GM18909 (cell line): ENCODE results near the gene NAIF1.
"Not testable (repeated sequence)": the region's sequence is repeated elsewhere in the genome, so short reads cannot be mapped to it uniquely, and the experiment has no call there.

Source experiments
- ATAC-seq: cut with Tn5 transposase; IDR thresholded peaks from one replicate; pipeline ENCODE4 v1.9.1; 2021; ENCODE audit warnings: mild to moderate bottlenecking; ENCODE audit not compliant: unreplicated experiment, poor library complexity

Gene NAIF1

DNA sequence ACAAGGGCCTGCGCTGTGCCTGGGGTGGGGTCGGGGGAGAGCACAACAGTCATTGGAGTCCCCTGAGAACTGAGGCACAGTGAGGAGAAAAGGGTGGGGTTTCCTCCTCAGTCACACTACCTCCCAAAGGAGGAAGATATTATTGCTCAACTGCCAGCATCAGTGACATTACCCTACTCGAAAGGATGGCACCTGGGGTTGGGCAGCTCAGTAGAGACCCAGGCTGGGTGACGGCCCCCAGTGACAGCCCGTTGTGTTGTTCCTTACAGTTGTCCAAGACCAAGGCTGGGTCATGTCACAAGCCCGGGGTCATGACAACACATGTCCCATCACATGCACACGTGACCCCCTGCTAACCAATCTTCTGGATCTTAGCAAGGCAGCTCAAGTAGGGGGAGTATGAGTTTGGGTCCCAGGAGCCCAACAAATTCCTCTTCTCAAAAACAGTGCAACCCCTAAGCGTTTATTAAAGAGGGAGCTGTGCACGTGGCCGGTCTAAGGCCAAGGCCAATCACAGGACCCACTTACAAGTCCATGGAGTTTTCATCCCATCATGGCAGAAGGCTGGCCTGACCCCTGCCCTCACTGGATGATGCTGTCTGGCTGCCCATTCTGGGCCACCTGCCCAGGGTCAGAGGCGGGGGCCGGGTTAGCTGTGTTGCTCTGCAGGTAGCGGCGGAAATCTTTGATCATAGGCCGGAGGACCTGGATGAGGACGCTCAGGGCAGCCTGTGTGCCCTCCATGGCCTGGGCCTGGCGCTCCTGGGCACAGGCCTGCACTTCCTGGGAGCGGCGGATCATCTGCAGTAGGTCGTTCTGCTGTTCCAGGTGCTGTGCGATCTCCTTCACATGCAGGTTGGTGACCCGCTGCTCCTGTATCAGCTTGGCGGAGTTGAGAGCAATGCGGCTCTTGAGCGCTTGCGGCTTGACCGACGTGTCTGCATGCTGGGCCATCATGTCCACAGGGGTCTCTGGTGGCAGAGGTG lies 4.0 kb downstream of the NAIF1 start:
- ATAC-seq = no peak

DNA sequence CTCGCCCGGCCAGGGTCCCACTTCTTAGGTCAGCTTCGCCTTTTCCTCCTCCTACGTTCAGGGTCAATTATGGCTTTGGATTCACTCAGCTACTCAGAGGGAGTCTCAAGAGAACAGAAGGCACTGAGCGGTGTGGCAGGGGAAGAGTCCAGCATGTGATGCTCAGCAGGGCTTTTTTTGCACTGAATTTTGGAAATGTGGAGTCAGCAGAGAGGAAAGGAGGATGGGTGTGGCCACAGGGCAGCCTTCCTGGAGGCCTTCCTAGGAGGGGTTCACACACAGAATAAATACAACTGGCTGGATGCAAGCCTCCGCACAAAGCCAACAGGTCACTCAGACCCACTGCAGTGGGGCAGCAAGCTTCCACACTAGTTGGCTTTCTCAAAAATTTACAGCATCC lies 4.8 kb downstream of the NAIF1 start:
- no peak for ATAC-seq

DNA sequence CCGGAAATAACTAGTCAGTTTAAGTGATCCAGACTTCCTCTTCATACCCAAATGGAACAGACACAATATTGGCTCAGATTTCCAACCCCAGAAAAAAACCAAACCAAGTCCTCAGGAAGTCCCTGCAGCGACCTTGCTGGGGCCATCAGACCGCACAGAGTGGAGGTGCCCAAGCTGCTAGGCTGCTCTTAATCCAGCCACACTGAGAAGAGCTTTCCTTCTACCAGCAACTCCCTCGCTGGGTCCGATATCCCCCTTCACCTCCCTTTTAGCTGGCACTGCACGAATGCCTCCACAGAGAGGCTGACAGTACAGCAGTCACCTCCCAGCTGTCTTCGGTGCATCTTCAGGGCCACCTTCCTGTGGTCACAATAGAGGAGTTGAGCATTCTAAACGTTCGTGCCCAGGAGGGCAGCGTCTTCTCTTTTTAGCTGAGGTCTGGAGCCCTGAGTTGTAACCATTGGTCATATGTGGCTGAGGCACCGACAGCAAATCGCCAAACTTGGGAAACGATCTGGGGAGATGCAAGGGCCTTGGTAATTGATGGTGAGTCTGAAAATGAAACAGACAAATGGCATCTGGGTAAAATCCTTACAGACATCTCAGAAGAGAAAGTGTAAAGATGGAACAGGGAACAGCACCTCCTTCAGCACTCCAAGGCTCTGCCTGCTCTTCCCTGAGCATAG lies 5.7 kb downstream of the NAIF1 start:
- no peak for ATAC-seq

DNA sequence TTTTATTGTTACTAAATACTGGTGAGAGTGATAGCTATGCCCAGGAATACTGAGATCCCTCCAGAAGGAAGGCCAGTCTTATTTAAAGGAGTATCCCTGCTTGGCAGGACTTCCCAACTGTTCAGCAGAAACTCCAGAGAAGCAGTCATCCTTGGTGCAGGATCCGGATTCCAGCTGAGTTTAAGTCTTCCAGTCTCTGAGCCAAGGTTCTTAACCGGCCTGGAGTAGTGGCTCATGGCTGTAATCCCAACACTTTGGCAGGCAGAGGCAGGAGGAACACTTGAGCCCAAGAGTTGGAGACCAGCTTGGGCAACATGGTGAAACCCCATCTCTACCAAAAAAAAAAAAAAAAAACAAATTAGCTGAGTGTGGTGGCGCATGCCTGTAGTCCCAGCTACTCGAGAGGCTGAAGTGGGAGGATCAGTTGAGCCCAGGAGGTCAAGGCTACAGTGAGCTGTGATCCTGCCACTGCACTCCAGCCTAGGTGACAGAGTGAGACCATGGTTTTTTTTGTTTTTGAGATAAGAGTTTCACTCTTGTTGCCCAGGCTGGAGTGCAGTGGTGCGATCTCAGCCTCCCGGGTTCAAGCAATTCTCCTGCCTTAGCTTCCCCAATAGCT lies 7.6 kb downstream of the NAIF1 start:
- ATAC-seq = no peak

DNA sequence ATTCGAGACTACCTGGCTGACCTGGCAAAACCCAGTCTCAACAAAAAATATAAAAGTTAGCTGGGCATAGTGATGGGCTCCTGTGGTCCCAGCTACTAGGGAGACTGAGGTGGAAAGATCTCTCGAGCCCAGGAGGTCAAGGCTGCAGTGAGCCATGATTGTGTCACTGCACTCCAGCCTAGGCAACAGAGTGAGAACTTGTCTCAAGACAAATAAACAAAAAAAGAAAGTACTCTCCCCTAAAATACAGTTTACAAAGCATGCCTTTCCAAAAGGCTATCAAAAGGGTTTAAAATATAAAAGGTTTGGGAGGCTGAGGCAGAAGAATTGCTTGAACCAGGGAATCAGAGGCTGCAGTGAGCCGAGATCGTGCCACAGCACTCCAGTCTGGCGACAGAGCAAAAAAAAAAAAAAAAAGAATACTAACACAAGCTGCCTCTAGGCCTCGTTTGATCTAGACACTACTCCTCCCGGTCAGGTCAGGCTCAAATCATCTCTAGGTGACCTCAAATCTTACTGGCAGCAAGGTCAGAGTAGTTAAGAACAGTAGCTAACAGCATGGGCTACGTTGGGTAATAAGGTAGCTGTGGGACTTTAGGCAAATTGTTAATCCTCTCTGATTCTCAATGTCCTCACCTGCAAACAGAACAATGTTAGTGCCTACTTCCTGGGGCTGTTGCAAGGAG lies 9.3 kb downstream of the NAIF1 start:
- no peak for ATAC-seq

DNA sequence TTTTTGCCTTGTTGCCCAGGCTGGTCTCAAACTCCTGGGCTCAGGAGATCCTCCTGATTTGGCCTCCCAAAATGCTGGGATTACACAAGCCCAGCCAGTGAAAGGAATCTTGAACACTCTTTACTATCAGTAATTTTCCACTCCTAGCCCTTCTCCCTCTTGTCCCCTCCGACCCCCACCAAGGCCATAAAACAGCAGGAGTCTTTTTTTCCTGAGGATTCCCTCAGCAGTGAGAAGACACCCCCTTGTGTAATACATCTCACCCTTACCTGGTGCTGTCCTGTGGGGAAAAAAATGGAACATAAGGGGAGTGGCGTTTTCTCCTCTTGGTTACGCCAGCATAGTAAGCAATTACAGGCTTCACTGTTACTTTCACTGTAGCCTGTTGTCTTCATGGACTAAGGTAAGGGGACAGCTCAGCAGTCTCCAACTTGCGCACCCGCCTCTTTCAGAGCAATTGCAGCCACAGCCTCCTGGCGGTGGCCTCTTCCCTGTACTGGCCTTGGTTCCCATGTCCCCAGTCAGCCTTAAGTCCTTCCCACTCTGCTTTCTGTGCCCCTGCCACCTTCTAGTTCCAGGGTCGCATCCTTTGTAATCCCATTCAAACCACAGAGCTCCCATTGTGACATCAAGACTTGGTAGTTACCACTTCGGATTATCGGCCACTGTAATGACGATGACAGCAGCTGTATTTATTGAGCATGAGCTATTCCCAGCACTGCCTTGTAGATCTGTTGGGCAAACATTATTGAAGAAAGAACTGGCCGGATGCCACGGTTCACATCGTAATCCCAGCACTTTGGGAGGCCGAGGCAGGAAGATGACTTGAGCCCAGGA lies 10.0 kb downstream of the NAIF1 start:
- ATAC-seq = no peak

DNA sequence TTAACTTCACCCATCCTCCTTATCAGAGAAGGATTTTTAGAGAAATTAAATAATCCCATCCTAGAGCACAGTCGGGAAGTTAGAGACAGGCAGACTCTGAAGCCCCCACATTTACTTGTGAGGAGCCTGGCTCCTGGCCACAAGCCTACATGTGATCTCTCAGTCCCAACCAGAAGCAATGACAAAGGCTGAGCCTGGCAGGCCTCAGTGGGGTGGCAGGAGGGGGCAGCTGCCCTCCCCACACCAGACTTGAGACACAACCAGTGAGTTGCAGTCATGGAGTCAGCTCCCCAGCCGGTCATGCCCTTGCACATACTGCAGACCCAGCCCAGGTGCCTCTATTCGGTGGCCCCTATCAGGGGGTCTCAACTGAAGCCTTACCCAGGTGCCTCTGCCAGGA lies 11.0 kb downstream of the NAIF1 start:
- no peak for ATAC-seq

DNA sequence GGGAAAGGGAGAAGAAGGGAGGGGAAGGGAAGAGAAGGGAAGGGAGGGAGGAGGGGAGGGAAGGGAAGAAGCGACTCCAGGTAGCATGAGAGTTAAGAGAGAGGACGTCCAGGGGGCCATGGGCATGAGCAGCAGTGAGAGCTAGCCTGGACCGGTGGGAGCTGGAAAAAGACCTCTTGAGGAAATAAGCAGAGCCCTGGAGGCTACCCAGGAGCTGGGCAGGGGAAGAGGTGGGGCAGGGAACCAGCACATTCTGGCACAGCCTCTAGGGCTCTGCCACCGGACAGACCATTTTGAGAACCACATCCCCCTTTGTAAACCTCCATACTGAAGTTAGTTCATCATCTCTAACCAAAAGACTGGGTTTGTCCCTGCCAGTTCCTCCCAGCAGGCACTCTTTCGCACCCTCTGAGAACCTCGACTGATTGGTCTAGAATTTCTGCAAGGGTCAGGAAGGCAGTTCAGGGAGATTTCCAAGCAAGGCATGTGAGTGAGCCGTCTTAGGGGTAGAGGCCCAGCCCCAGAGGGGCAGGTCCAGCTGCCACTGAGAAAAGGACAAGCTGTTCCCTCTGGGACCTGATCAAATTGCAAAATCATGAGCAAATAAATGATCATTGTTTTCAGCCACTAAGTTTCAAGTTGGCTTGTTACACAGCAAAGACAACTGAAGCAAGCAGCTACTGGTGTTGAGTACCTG lies 11.6 kb downstream of the NAIF1 start:
- no peak for ATAC-seq

DNA sequence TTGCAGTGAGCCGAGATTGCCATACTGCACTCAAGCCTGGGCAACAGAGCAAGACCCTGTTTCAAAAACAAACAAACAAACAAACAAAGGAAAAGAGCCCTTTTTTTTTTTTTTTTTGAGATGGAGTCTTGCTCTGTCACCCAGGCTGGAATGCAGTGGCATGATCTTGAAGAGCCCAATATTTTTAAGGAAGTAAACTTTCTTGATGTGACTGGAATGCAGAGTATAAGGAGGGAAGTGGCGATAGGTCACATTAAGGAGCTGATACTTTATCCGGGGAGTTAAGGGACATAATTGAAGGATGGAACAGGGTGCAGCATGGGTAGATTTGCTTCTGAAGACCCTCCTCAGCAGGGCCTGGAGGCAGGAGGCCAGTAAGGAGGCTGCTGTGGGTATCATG lies 13.0 kb downstream of the NAIF1 start:
- no peak for ATAC-seq

DNA sequence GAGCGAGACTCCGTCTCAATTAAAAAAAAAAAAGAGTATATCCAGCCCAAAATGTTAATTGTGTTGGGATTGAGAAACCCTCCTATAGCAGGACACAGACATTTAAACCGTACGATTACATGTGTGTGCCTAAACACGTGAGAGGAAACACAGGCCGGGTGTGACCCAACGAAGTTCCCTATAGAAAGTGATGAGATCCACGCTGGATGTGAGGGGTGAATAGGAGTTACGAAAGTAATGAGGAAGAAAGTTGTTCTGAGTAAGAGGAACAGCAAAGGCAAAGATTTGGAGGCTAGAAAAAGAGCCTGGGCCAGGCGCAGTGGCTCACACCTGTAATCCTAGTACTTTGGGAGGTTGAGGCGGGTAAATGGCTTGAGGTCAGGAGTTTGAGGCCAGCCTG lies 13.6 kb downstream of the NAIF1 start:
- no peak for ATAC-seq

DNA sequence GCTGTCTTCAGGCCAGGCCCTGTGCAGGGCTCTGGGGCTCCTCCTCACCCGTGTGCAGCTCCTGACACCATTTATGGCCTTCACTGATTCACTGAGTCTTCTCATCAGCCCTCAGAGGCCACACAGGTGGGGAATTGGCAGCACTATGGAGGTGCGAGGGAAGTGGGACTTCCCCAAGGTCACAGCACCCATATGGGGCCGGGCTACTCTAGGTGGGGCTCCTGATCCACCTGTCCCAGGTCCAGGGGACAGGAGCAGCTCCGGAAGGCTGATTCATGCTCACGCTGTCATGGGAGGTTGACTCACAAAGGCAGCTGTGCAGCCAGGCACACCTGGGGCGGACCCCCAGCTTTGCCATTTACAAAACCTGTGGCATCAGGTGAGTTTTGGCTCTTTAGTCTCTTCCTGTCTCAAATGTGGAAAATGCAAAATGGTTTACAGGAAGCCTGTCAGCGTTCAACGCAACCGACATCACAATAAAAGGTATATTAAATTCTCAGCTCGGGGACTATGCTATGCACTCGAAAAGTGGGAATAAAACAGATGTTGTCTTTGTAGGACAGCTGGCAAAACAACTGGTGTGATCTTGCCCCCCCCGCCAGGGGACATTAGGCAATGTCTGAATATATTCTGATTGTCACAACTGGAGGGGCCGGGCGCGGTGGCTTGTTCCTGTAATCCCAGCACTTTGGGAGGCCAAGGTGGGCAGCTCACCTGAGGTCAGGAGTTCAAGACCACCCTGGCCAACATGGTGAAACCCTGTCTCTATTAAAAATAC lies 15.0 kb downstream of the NAIF1 start:
- no peak for ATAC-seq

DNA sequence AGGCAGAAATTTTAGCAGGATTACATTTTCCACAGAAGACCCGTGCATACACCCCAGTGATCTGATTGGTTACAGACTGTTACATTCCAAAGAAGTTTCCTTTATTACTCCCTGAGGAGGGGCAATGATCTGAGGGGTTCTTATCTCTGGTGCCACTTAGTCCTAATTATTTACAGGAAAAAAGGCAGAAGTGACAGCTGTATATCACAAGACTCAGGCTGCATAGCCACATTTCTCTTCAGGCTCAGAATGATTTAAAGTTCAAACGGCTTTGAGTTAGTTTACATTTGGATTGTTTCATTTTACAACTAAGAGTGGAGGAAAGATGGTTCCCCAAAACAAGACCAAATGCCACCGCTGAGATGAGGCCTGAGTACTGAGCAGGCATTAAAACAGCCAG lies 17.3 kb downstream of the NAIF1 start:
- no peak for ATAC-seq

DNA sequence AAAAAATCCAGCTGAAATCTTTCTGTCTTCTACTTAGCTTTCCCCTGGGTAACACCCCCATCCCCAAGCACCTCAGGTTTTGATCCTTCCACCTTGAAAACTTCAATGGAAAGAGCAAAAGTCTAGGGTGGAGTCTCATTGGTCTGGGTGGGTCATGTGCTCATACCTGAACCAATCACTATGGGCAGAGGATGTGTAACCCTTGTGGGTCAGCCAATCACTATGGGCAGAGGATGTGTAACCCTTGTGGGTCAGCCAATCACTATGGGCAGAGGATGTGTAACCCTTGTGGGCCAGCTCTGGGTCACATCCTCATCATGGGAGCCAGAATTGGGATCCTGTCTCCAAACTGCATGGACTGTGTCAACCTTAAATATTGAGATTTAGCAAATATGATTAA lies 18.5 kb downstream of the NAIF1 start:
- ATAC-seq = no peak

DNA sequence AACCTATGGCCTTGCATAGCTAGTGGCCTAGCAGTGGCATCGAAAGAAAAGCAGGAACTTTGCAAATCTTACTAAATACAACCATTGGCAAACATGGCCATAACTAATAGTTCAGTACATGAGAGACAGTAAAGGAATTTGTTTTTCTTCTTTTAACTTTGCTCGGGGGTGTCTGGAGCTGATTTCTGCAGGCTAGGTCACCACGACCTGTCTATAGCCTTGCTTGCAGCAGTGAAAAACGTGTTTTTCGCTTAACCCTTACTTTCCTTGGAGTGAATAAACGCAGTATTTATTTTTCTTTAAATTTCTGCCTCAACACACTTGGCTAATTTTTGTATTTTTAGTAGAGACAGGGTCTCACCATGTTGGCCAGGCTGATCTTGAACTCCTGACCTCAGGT lies 19.9 kb downstream of the NAIF1 start:
- no peak for ATAC-seq

DNA sequence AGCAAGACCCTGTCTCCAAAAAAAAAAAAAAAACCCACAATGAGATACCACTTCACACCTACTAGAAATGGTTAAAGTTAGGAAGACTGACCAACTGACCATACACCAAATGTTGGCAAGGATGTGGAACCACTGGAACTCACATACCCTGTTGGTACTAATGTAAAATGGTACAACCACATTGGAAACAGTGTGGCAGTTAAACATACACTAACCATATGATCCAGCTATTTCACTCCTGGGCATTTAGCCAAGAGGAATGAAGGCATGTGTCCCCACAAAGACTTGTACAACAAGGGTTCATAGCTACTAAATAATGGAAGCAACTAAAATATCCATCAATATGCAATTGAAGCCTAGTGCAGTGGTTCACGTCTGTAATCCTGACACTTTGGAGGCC lies 21.3 kb downstream of the NAIF1 start:
- ATAC-seq = no peak

DNA sequence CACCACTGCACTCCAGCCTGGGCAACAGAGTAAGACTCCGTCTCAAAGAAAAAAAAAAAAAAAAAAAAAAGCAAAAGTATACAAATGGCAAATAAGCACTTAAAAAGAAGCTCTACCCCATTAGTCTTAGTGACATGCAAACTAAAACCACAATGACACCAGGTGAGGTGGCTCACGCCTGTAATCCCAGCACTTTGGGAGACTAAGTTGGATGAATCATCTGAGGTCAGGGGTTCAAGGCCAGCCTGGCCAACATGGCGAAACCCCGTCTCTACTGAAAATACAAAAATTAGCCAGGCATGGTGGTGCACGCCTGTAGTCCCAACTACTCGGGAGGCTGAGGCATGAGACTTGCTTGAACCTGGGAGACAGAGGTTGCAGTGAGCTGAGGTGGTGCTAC lies 21.7 kb downstream of the NAIF1 start:
- ATAC-seq = not testable (repeated sequence)

DNA sequence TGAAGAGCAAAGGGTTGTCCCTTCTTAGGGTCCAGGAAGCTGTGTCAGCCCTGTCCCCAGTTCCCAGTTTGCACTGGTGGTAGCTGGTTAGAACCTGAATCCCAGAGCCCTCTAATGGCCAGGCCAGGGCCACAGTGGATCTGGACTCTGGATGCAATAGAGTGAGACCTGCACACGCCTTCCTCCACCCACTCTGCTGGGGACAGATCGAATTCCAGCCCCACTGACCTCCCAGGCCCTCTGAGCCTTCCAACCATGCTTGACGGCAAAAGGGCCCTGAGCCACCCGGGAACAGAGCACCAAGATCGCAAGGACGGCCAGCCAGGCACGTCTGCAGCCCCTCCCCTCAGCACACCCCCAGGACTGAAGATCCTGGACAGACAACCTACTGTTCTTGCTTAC lies 23.7 kb downstream of the NAIF1 start:
- no peak for ATAC-seq

DNA sequence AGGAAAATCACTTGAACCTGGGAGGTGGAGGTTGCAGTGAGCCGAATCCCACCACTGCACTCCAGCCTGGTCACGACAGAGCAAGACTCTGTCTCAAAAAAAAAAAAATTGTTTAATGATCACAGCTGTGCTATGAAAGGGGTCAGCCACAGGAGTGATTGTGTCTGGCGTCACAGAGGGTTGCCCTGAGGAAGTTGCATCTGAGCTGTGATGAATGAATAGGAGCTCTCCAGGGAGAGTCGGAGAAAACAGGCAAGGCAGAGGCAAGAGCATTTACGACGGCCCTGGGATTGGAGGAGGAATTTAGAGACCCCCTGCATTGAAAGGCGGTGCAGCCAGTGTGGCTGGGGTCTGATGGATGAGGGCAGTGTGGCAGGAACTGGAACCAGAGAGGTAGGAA lies 25.1 kb downstream of the NAIF1 start:
- ATAC-seq = no peak
